Measurements from ENCODE around the gene ITGB8. TPM values are rescaled to one million over a fixed set of nuclear protein-coding genes. Genes with fewer than 3 reads are reported as not detected.

ITGB8 gene
- total and polyA plus RNA-seq, 2 of the 4 experiments (the other 2 are of a cell fraction): 2.6 to 10.2 TPM

- peaks cover 3% of the 10 kb centered on the region for H3K4me1 ChIP-seq (ENCODE audit: control insufficient read depth, insufficient read depth, low read length)
- peaks cover 2% of the 10 kb centered on the region; the same call in 1 of the 2 replicates for H3K9me1 ChIP-seq (ENCODE audit: insufficient read depth, low read length)
- no peak overlapping the region; a peak in 1 of 4 replicates for H4K8ac ChIP-seq (ENCODE audit: low read depth in 2 of 2, low read length in 2 of 2)
- peak overlapping the region; percentile 64 for H2BK120ac ChIP-seq (ENCODE audit: low read depth, low read length)
- no peaks in the 10 kb centered on the region for H4K20me1 ChIP-seq (ENCODE audit: insufficient read depth, low read length)
- H2BK15ac ChIP-seq (ENCODE audit: low read depth, low read length): peak overlapping the region; percentile 52; the same call in 2 of the 3 replicates
- H3K79me1 ChIP-seq (ENCODE audit: low read depth in 1 of 2, low read length in 2 of 2): no peaks in the 10 kb centered on the region
- H3K36me3 ChIP-seq (ENCODE audit: control insufficient read depth, insufficient read depth, low read length): no peaks in the 10 kb centered on the region
- DNase-seq: no peak
- no peak for TF ChIP-seq MXI1 (IDR thresholded peaks at IDR 0.05; ENCODE audit: borderline replicate concordance, low read depth, low read length)
- peak overlapping the region; percentile 33; the same call in 1 of the 2 replicates for H2AK5ac ChIP-seq (ENCODE audit: low read depth, low read length)
- peak overlapping the region; percentile 71 for H3K4ac ChIP-seq (ENCODE audit: low read depth, low read length)
- no peak overlapping the region for H3K4me2 ChIP-seq (ENCODE audit: low read depth, low read length)
- H2AK9ac ChIP-seq (replicated peaks; ENCODE audit: low read depth, low read length, poor library complexity): no peak overlapping the region
- H3K27ac ChIP-seq (ENCODE audit: insufficient read depth, low read length): no peak overlapping the region
- no peaks in the 10 kb centered on the region for H3K27me3 ChIP-seq (ENCODE audit: control insufficient read depth, insufficient read depth, low read length)
- no peak overlapping the region for H2BK5ac ChIP-seq (ENCODE audit: low read depth, low read length, poor library complexity, severe bottlenecking)
- CTCF ChIA-PET: interaction anchor here (0.6 to 0.7 kb wide), 2 partner anchors 152 to 476 kb away, joined by 5 read pairs; no protein-coding TSS in a partner anchor
- no TSS peak for BruUV-seq (replicated peaks)
- intact Hi-C loops (cut with micrococcal nuclease) (loop anchor here (5.0 kb wide), 1 partner anchor 134 kb away; no protein-coding TSS in a partner anchor), in situ Hi-C loops (cut with MboI; ENCODE audit: low sequenced_read_pairs) (loop anchor here (25.0 kb wide), 1 partner anchor 544 kb away; the partner anchor contains the start of gene TMEM196), dilution Hi-C loops (cut with HindIII; ENCODE audit: low sequenced_read_pairs, unreplicated experiment) (no loop called here)
- no peak overlapping the region for H2AFZ ChIP-seq (replicated peaks; ENCODE audit: low read length, poor library complexity)
- no peaks in the 10 kb centered on the region for H3K9me3 ChIP-seq (ENCODE audit: control insufficient read depth, insufficient read depth, low read length)
- no peak for ATAC-seq (ENCODE audit: low read depth)
- no peak overlapping the region for H4K5ac ChIP-seq (ENCODE audit: low read depth, low read length)
- peak overlapping the region; percentile 57 for H4K91ac ChIP-seq (ENCODE audit: insufficient read depth, low read depth, low read length)
- peak overlapping the region; percentile 63 for H3K14ac ChIP-seq (replicated peaks; ENCODE audit: low read depth, low read length)
- POLR2A ChIA-PET (ENCODE audit: unreplicated experiment): no interaction called here
- no peak overlapping the region for H3K23ac ChIP-seq (ENCODE audit: low read depth, low read length)
- peak overlapping the region; percentile 61 for H3K18ac ChIP-seq (ENCODE audit: low read depth, low read length)
- H3K4me3 ChIP-seq (ENCODE audit: insufficient read depth, low read depth, low read length): no peak overlapping the region
- no peak overlapping the region for H3K9ac ChIP-seq (ENCODE audit: low read depth, low read length)
- WGBS, 2 experiments (ENCODE audit: extremely low coverage in 2 of 2, insufficient read length in 1 of 2): 100% methylated on average over 1 of the region's 5 CpGs; no CpG with 5 or more reads in 1 of the 2 experiments
- no peak overlapping the region for H3K56ac ChIP-seq (ENCODE audit: extremely low read depth, insufficient read depth, low read length)
- H2BK20ac ChIP-seq (ENCODE audit: low read depth, low read length): peak overlapping the region; percentile 63; the same call in 1 of the 2 replicates
Observed at GRCh38 chr7:20306180-20306946, 24.3 kb upstream of the ITGB8 start.

Data from IMR-90 (cell line).